CD14-positive monocyte (primary cell): ENCODE results near the gene ANGPTL8. TPM values are rescaled to one million over a fixed set of nuclear protein-coding genes. Genes with fewer than 3 reads are reported as not detected.

ENCODE experiments used
- DNase-seq, 3 donors: peaks; one replicate each; pipeline ENCODE4 v3.0.0-alpha.2; 2011 to 2022
- H2AFZ ChIP-seq: 2 replicates; pipeline ENCODE4 v1.6.0; 2012; ENCODE audit warnings: mild to moderate bottlenecking, low read depth, low read length, inconsistent platforms; ENCODE audit not compliant: insufficient read depth, poor library complexity, severe bottlenecking
- H3K27ac ChIP-seq, 2 donors: 1 replicate in 1 of 2; 2 replicates in 1 of 2; pipeline ENCODE4 v1.5.1; 2012 to 2013; ENCODE audit warnings: low read length in 2 of 2, control low read depth in 1 of 2, inconsistent platforms in 1 of 2, low read depth in 1 of 2, mild to moderate bottlenecking in 1 of 2
- H3K27me3 ChIP-seq, 2 donors: one replicate each; pipeline versions ENCODE4 v1.6.0 to v1.6.1; 2011 to 2013; ENCODE audit warnings: low read length in 2 of 2; ENCODE audit not compliant: control insufficient read depth in 2 of 2, insufficient read depth in 2 of 2
- H3K36me3 ChIP-seq, 2 donors: replicated peaks in 1 of 2; 1 replicate in 1 of 2; 2 replicates in 1 of 2; pipeline versions ENCODE4 v1.5.1 to v1.6.1; 2012 to 2013; ENCODE audit warnings: low read length in 2 of 2, control low read depth in 1 of 2, inconsistent platforms in 1 of 2, mild to moderate bottlenecking in 1 of 2; ENCODE audit not compliant: insufficient read depth in 2 of 2, control insufficient read depth in 1 of 2
- H3K4me1 ChIP-seq, 2 donors: 1 replicate in 1 of 2; 2 replicates in 1 of 2; pipeline versions ENCODE4 v1.5.1 to v1.6.1; 2012 to 2013; ENCODE audit warnings: low read length in 2 of 2, control low read depth in 1 of 2, inconsistent platforms in 1 of 2, mild to moderate bottlenecking in 1 of 2, moderate library complexity in 1 of 2; ENCODE audit not compliant: insufficient read depth in 2 of 2, control insufficient read depth in 1 of 2
- H3K4me2 ChIP-seq: replicated peaks from 2 replicates; pipeline ENCODE3; 2012; ENCODE audit warnings: low read length, moderate library complexity, mild to moderate bottlenecking; ENCODE audit not compliant: poor library complexity, severe bottlenecking; ENCODE audit errors: extremely low read depth
- H3K4me3 ChIP-seq, 3 experiments: fragments of 200-600 bp in 1 of 3; sonication (generic) in 1 of 3; replicated peaks in 1 of 3; 1 replicate in 2 of 3; 2 replicates in 1 of 3; pipeline ENCODE4 v1.5.1; 2011 to 2013; ENCODE audit warnings: low read length in 3 of 3, mild to moderate bottlenecking in 3 of 3, control low read depth in 2 of 3, low read depth in 2 of 3, inconsistent platforms in 1 of 3, moderate library complexity in 1 of 3
- H3K79me2 ChIP-seq: 2 replicates; pipeline ENCODE4 v1.6.0; 2012; ENCODE audit warnings: mild to moderate bottlenecking, control low read depth, inconsistent platforms, low read length, moderate library complexity; ENCODE audit not compliant: insufficient read depth
- H3K9ac ChIP-seq: 2 replicates; pipeline ENCODE4 v1.6.0; 2017; ENCODE audit warnings: low read length, mild to moderate bottlenecking; ENCODE audit not compliant: insufficient read depth, poor library complexity, severe bottlenecking
- H3K9me3 ChIP-seq, 2 donors: replicated peaks in 1 of 2; 1 replicate in 1 of 2; 2 replicates in 1 of 2; pipeline versions ENCODE4 v1.5.1 to v1.6.1; 2012 to 2013; ENCODE audit warnings: low read length in 2 of 2, control low read depth in 1 of 2; ENCODE audit not compliant: control insufficient read depth in 1 of 2, insufficient read depth in 1 of 2
- H4K20me1 ChIP-seq: 2 replicates; pipeline ENCODE4 v1.6.0; 2012; ENCODE audit warnings: mild to moderate bottlenecking, low read length, control low read depth, moderate library complexity; ENCODE audit not compliant: insufficient read depth
- H3K27ac Mint-ChIP-seq, 7 donors: one replicate each; pipeline ENCODE4 v1.8.0; 2020; ENCODE audit warnings: mild to moderate bottlenecking in 7 of 7, mixed read lengths in 7 of 7, moderate library complexity in 6 of 7, inconsistent platforms in 2 of 7
- H3K27me3 Mint-ChIP-seq, 3 donors: one replicate each; pipeline ENCODE4 v1.8.0; 2021 to 2022; ENCODE audit warnings: low read depth in 3 of 3, mild to moderate bottlenecking in 3 of 3, mixed read lengths in 3 of 3, moderate library complexity in 3 of 3, inconsistent platforms in 1 of 3
- H3K36me3 Mint-ChIP-seq, 2 donors: one replicate each; pipeline ENCODE4 v1.8.0; 2020; ENCODE audit warnings: mixed read lengths in 2 of 2, inconsistent platforms in 1 of 2, mild to moderate bottlenecking in 1 of 2
- H3K4me1 Mint-ChIP-seq: one replicate; pipeline ENCODE4 v1.8.0; 2020; ENCODE audit warnings: mild to moderate bottlenecking, mixed read lengths
- H3K4me3 Mint-ChIP-seq, 2 donors: one replicate each; pipeline ENCODE4 v1.8.0; 2020; ENCODE audit warnings: mild to moderate bottlenecking in 2 of 2, mixed read lengths in 2 of 2, moderate library complexity in 1 of 2
- H3K9me3 Mint-ChIP-seq, 7 donors: one replicate each; pipeline ENCODE4 v1.8.0; 2020 to 2022; ENCODE audit warnings: mixed read lengths in 7 of 7, mild to moderate bottlenecking in 6 of 7, moderate library complexity in 6 of 7, inconsistent platforms in 2 of 7
- WGBS: methylation state at CpG from one replicate; pipeline ENCODE4 v1.1.5; 2013; ENCODE audit warnings: missing lambda C conversion rate; ENCODE audit not compliant: insufficient coverage; 5-methylcytosine and 5-hydroxymethylcytosine counted together
- intact Hi-C, 2 donors: fragments of 100-400 bp; cut with micrococcal nuclease; formaldehyde crosslinking; loops; one replicate each; pipeline versions ENCODE4 v1.15.0 to v1.15.1; 2023
- polyA plus RNA-seq, 3 donors: library from polyadenylated mRNA; depleted of rRNA in 1 of 3; unstranded in 2 of 3; stranded (reverse) in 1 of 3; fragments of 300-500 nt in 2 of 3; fragments of >200 nt in 1 of 3; fragmentation: Illumina TruSeq in 2 of 3; gene quantifications; 1 replicate in 2 of 3; 2 replicates in 1 of 3; pipeline ENCODE4 v1.2.3, GENCODE V29; 2012 to 2021
- TF ChIP-seq, protein P1 (sequence below): fragments of 200-600 bp; IDR thresholded peaks from one replicate; pipeline ENCODE4 v1.8.0; 2022; ENCODE audit warnings: antibody characterized with exemption, mild to moderate bottlenecking

The ANGPTL8 gene
- polyA plus RNA-seq, 3 donors, result not detected

DNA sequence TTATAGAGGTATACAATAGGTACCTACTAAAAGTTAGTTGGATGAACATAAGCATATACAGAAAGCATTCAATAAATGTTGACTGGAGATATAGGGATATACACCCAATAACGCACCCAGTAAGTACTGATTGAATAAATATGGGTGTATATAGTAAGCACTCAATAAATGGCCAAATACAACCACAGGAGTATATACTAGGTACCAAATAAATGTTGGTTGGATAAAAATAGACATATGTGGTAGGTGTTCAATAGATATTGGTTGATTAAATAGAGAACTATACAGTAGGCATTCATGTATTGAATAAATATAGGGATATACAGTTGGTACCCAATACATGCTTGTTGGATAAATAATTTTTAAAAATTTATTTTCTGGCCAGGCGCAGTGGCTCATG, 9.4 kb downstream of the ANGPTL8 start:
- Histone ChIP-seq H2AFZ (no peak overlapping the region), H3K27me3 (peaks cover 0 to under 1% of the 10 kb centered on the region in 2 donors), H3K36me3 (no peaks in the 10 kb centered on the region), H4K20me1 (no peaks in the 10 kb centered on the region), H3K79me2 (no peaks in the 10 kb centered on the region), H3K27ac (no peak overlapping the region), H3K4me3 (no peak overlapping the region), H3K9me3 (no peaks in the 10 kb centered on the region), H3K4me2 (no peak overlapping the region), H3K4me1 (no peaks in the 10 kb centered on the region), H3K9ac (no peak overlapping the region)
- peaks cover 5 to 20% (median 10%) of the 10 kb centered on the region in 3 donors for H3K27me3 Mint-ChIP-seq
- peaks cover under 1% of the 10 kb centered on the region for H3K4me1 Mint-ChIP-seq
- DNase-seq, result no peak
- no peak overlapping the region for H3K27ac Mint-ChIP-seq
- TF ChIP-seq, protein P1, sequence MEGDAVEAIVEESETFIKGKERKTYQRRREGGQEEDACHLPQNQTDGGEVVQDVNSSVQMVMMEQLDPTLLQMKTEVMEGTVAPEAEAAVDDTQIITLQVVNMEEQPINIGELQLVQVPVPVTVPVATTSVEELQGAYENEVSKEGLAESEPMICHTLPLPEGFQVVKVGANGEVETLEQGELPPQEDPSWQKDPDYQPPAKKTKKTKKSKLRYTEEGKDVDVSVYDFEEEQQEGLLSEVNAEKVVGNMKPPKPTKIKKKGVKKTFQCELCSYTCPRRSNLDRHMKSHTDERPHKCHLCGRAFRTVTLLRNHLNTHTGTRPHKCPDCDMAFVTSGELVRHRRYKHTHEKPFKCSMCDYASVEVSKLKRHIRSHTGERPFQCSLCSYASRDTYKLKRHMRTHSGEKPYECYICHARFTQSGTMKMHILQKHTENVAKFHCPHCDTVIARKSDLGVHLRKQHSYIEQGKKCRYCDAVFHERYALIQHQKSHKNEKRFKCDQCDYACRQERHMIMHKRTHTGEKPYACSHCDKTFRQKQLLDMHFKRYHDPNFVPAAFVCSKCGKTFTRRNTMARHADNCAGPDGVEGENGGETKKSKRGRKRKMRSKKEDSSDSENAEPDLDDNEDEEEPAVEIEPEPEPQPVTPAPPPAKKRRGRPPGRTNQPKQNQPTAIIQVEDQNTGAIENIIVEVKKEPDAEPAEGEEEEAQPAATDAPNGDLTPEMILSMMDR, result no peak
- intact Hi-C loops, result no loop called here
- no peaks in the 10 kb centered on the region for H3K9me3 Mint-ChIP-seq
- no peaks in the 10 kb centered on the region for H3K36me3 Mint-ChIP-seq
- no peak overlapping the region for H3K4me3 Mint-ChIP-seq
- no CpG with 5 or more reads among the region's 2 CpGs for WGBS

DNA sequence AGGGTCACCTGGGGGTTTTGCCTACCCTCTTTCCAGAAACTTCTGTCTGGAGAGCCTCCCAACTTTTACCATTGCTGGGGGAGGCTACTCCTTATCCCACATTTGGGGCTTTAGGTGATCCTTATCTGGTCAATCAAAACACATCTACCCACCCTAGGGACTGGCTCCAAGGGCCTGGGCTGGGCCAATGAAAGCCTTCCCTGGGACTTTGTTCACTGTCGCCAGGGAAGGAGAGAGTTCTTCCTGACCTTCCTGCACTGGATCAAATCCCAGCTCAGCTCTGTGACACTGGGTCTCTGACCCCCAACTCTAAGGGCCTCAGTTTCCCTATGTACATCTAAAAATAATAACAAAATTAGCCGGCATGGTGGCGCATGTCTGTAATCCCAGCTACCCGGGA, 11.8 kb downstream of the ANGPTL8 start:
- Histone ChIP-seq H3K79me2 (no peaks in the 10 kb centered on the region), H3K27ac (no peak overlapping the region), H4K20me1 (no peaks in the 10 kb centered on the region), H3K4me3 (no peak overlapping the region), H3K9me3 (no peaks in the 10 kb centered on the region), H3K9ac (no peak overlapping the region), H3K4me1 (no peaks in the 10 kb centered on the region), H3K4me2 (no peak overlapping the region), H3K36me3 (no peaks in the 10 kb centered on the region), H3K27me3 (no peaks in the 10 kb centered on the region), H2AFZ (no peak overlapping the region)
- no peaks in the 10 kb centered on the region for H3K36me3 Mint-ChIP-seq
- H3K4me1 Mint-ChIP-seq, result no peaks in the 10 kb centered on the region
- peaks cover 0 to 2% (median 0%) of the 10 kb centered on the region in 7 donors for H3K9me3 Mint-ChIP-seq
- intact Hi-C loops, result no loop called here
- 100% methylated on average over 1 of the region's 4 CpGs for WGBS
- H3K27ac Mint-ChIP-seq, result no peak overlapping the region
- peaks cover 11 to 30% (median 15%) of the 10 kb centered on the region in 3 donors for H3K27me3 Mint-ChIP-seq
- TF ChIP-seq, protein P1, result no peak
- H3K4me3 Mint-ChIP-seq, result no peak overlapping the region
- no peak for DNase-seq
